ENCODE measurements around the gene DPCD. TPM values are rescaled to one million over a fixed set of nuclear protein-coding genes. Genes with fewer than 3 reads are reported as not detected.
A peak's percentile ranks its signal among the peaks of the same experiment; 100 is the strongest.

DPCD gene
- total and polyA plus RNA-seq, 2 of the 8 experiments (the other 6 are each of a cell fraction or from before 2014, with no cell fraction given) = 21.2 to 31.4 TPM

DNA sequence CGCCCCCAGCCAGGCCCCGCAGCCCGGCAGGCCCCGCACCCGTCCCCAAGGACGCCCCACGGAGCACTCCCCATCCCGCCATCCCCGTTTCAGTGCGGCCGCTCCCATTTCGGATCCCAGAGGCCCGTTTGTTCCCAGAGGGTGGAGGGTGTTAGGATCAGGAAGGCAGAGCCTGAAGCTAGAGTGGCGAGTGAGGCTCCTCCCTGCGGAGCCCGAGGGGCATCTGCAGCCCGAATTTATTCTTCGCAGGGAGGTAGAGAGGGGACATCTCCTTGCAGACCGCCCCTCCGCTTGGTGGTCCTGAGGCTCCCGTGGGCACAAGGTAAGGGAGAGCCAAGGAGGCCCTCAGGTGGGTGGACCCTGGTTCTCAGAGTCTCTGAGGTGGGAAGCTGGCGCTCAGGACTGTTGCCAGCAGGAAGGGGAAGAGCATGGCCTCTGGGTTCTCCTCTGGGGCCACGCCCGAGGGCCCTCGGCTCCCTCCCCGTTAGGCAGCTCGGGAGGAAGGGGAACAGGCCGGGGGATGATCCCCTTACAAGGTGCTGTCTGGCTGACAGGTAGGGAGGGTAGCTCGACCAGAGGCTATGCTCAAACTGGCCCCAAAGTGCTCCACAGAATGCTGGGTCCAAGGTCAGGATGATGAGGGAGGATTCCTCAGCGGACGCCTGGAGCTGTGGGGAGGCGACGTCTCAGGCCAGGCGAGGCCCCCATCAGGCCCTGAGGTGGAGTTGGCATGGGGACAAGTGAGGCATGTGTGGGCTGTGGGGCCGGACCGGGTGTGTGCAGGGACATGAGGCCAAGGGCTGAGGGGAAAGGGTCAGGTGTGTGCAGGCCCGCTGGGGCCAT lies 17.5 kb upstream of the DPCD start:
- no peak overlapping the region for H3K14ac ChIP-seq (ENCODE audit: insufficient read length)
- H3K56ac ChIP-seq (replicated peaks; ENCODE audit: insufficient read length, low read depth, low read length) = no peak overlapping the region
- H3K23me2 ChIP-seq (ENCODE audit: low read depth, low read length) = peaks cover 14% of the 10 kb centered on the region
- peak overlapping the region; percentile 46; the same call in 1 of the 2 replicates for H2BK15ac ChIP-seq (ENCODE audit: low read length)
- FAIRE-seq = no peak
- no peaks in the 10 kb centered on the region for H3K79me2 ChIP-seq (ENCODE audit: control insufficient read depth in 1 of 2, insufficient read depth in 2 of 2, low read length in 2 of 2)
- H3K27ac ChIP-seq (ENCODE audit: low read depth, low read length) = no peak overlapping the region
- no peak overlapping the region for H2AK5ac ChIP-seq (ENCODE audit: low read depth, low read length)
- CTCF ChIA-PET (ENCODE audit: partially characterized antibody) = interaction anchor here (0.6 to 5.9 kb wide), 65 partner anchors 10 to 829 kb away, joined by 3 to 65 read pairs (median 4); partner anchors contain the start of genes DPCD, LBX1, NPM3 and POLL
- H2BK120ac ChIP-seq (replicated peaks; ENCODE audit: low read depth, low read length) = no peak overlapping the region
- peak overlapping the region; percentile 24 to 72 (median 53) for H3K4me3 ChIP-seq (ENCODE audit: extremely low read depth in 1 of 4, insufficient read depth in 2 of 4, low read depth in 3 of 4, low read length in 4 of 4)
- no peaks in the 10 kb centered on the region for H3K79me1 ChIP-seq (ENCODE audit: low read depth, low read length)
- H2BK12ac ChIP-seq (ENCODE audit: low read depth, low read length) = peak overlapping the region; percentile 55; the same call in 1 of the 2 replicates
- H3K23ac ChIP-seq (ENCODE audit: insufficient read length) = no peak overlapping the region
- no peak overlapping the region for H2BK5ac ChIP-seq (ENCODE audit: low read depth, low read length)
- peaks cover 0 to 6% of the 10 kb centered on the region in 2 experiments for H4K20me1 ChIP-seq (replicated peaks in 1 of 2; ENCODE audit: control insufficient read depth in 1 of 2, insufficient read depth in 2 of 2, low read length in 2 of 2)
- H3K9me3 ChIP-seq (ENCODE audit: insufficient read depth in 2 of 2, low read depth in 1 of 2, low read length in 1 of 2) = no peaks in the 10 kb centered on the region
- H4K8ac ChIP-seq (ENCODE audit: extremely low read depth, insufficient read depth, low read length) = no peak overlapping the region
- 18% methylated on average over 33 of the region's 37 CpGs; no CpG with 5 or more reads in 1 of the 2 experiments for WGBS, 2 experiments (ENCODE audit: extremely low coverage in 1 of 2, insufficient coverage in 1 of 2, insufficient read length in 1 of 2, insufficient replicate concordance in 2 of 2, low coverage in 1 of 2, low lambda C conversion rate in 2 of 2, missing lambda C conversion rate in 1 of 2)
- H2AFZ ChIP-seq (ENCODE audit: low read length) = peak overlapping the region; percentile 65; the same call in 1 of the 2 replicates
- peak overlapping the region; percentile 71 to 98 for H3K4me2 ChIP-seq (ENCODE audit: insufficient read depth in 1 of 2, low read depth in 2 of 2, low read length in 2 of 2)
- TF ChIP-seq KDM4A (IDR thresholded peaks at IDR 0.05; ENCODE audit: low read depth, low read length, severe bottlenecking) = peak; percentile 79
- TF ChIP-seq RBBP5 (IDR thresholded peaks at IDR 0.05; ENCODE audit: borderline replicate concordance, low read depth, low read length) = 0 out of 2 replicates have a peak, but pooled peaks have one; percentile 20
- TF ChIP-seq CBX8 (IDR thresholded peaks at IDR 0.05; ENCODE audit: borderline replicate concordance, low read depth, low read length) = no peak
- TF ChIP-seq ASH2L (IDR thresholded peaks at IDR 0.05; ENCODE audit: low read length) = peak; percentile 8
- no peak overlapping the region for H3K4ac ChIP-seq (replicated peaks; ENCODE audit: insufficient read length, low read depth, low read length)
- POLR2A ChIA-PET (ENCODE audit: partially characterized antibody) = interaction anchor here (0.7 to 3.6 kb wide), 9 partner anchors 8 to 357 kb away, joined by 3 to 12 read pairs (median 6); partner anchors contain the start of genes DPCD and POLL
- no peak overlapping the region; a peak in 2 of 7 replicates for H3K9ac ChIP-seq (replicated peaks in 1 of 4; ENCODE audit: extremely low read depth in 1 of 4, low read depth in 3 of 4, low read length in 3 of 4)
- peak overlapping the region; percentile 62 for H3K18ac ChIP-seq (ENCODE audit: extremely low read depth, low read length)
- H4K91ac ChIP-seq (replicated peaks; ENCODE audit: insufficient read length, low read length) = peak overlapping the region; percentile 1
- H3K27me3 ChIP-seq (replicated peaks in 1 of 4; ENCODE audit: control insufficient read depth in 3 of 4, extremely low read depth in 1 of 4, insufficient read depth in 3 of 4, low read length in 3 of 4) = peaks cover 7 to 73% (median 56%) of the 10 kb centered on the region in 4 experiments
- no peak overlapping the region for H2BK20ac ChIP-seq (ENCODE audit: low read length)
- no peak overlapping the region for H4K5ac ChIP-seq (ENCODE audit: insufficient read length, low read depth, low read length)
- no peak for DNase-seq (ENCODE audit: low read depth in 1 of 2, low spot score in 2 of 2)
- no peaks in the 10 kb centered on the region for H3K36me3 ChIP-seq (ENCODE audit: control insufficient read depth in 2 of 4, insufficient read depth in 4 of 4, low read length in 3 of 4)
- H3K4me1 ChIP-seq (replicated peaks in 1 of 4; ENCODE audit: control insufficient read depth in 3 of 4, insufficient read depth in 4 of 4, low read length in 3 of 4) = peaks cover 0 to 20% (median 10%) of the 10 kb centered on the region in 4 experiments; a peak in 5 of 7 replicates

Data from H1 (cell line).